ENCODE measurements around the gene DLST. TPM values are rescaled to one million over a fixed set of nuclear protein-coding genes. Genes with fewer than 3 reads are reported as not detected.

Gene DLST
- total and polyA plus RNA-seq, 4 experiments from 2014 or later: 4.8 to 104 (median 56.0) TPM

GRCh38 chr14:74935360-74935680 lies 53.6 kb downstream of the DLST start:
- Mint-ChIP-seq H3K9me3 (peaks cover 0 to 9% (median under 1%) of the 10 kb centered on the region in 8 donors), H3K27me3 (peaks cover 2 to 4% of the 10 kb centered on the region in 2 donors)
- intact Hi-C loops (cut with micrococcal nuclease): no loop called here

GRCh38 chr14:74936151-74936550 lies 54.4 kb downstream of the DLST start:
- H3K27ac Mint-ChIP-seq: no peak overlapping the region
- no peaks in the 10 kb centered on the region for H3K27me3 ChIP-seq (ENCODE audit: insufficient read depth, low read length)
- H3K27me3 Mint-ChIP-seq: peaks cover 0 to 4% of the 10 kb centered on the region in 2 donors
- intact Hi-C loops (cut with micrococcal nuclease): no loop called here
- peaks cover 27% of the 10 kb centered on the region for H3K4me1 ChIP-seq (ENCODE audit: insufficient read depth, low read length)
- H3K9me3 Mint-ChIP-seq: peaks cover 0 to 9% (median under 1%) of the 10 kb centered on the region in 8 donors
- H3K27ac ChIP-seq (ENCODE audit: low read depth, low read length): no peak overlapping the region
- no peak overlapping the region for H3K4me3 Mint-ChIP-seq
- H3K4me3 ChIP-seq (ENCODE audit: low read length in 2 of 2): no peak overlapping the region
- CTCF ChIA-PET (ENCODE audit: partially characterized antibody): interaction anchor here (0.8 to 1.7 kb wide), 5 partner anchors 10 to 153 kb away, joined by 3 to 7 read pairs (median 3); no protein-coding TSS in a partner anchor
- POLR2A ChIA-PET (ENCODE audit: partially characterized antibody): no interaction called here
- no peak for DNase-seq
- H3K36me3 ChIP-seq (ENCODE audit: insufficient read depth, low read length): no peaks in the 10 kb centered on the region
- peaks cover 21 to 39% (median 28%) of the 10 kb centered on the region in 4 donors for H3K4me1 Mint-ChIP-seq
- H3K9me3 ChIP-seq (ENCODE audit: control insufficient read depth in 1 of 2, low read length in 2 of 2): no peaks in the 10 kb centered on the region
- no peaks in the 10 kb centered on the region for H3K36me3 Mint-ChIP-seq

More at GRCh38 chr14:74935360-74935680, 53.6 kb downstream of the DLST start:
- DNase-seq: no peak
- Histone ChIP-seq H3K36me3 (ENCODE audit: insufficient read depth, low read length) (no peaks in the 10 kb centered on the region), H3K4me1 (ENCODE audit: insufficient read depth, low read length) (peaks cover 20% of the 10 kb centered on the region), H3K27me3 (ENCODE audit: insufficient read depth, low read length) (no peaks in the 10 kb centered on the region), H3K27ac (ENCODE audit: low read depth, low read length) (no peak overlapping the region), H3K9me3 (ENCODE audit: control insufficient read depth in 1 of 2, low read length in 2 of 2) (no peaks in the 10 kb centered on the region), H3K4me3 (ENCODE audit: low read length in 2 of 2) (no peak overlapping the region)
- ChIA-PET POLR2A (ENCODE audit: partially characterized antibody) (no interaction called here), CTCF (ENCODE audit: partially characterized antibody) (interaction anchor here (0.9 to 1.3 kb wide), 2 partner anchors 20 to 30 kb away, joined by 3 to 7 read pairs; no protein-coding TSS in a partner anchor)
- H3K27ac Mint-ChIP-seq: no peak overlapping the region
- peaks cover 18 to 32% (median 25%) of the 10 kb centered on the region in 4 donors for H3K4me1 Mint-ChIP-seq
- H3K4me3 Mint-ChIP-seq: no peak overlapping the region
- H3K36me3 Mint-ChIP-seq: no peaks in the 10 kb centered on the region

GRCh38 chr14:74936731-74937130 lies 55.0 kb downstream of the DLST start:
- Histone ChIP-seq H3K36me3 (ENCODE audit: insufficient read depth, low read length) (no peaks in the 10 kb centered on the region), H3K4me1 (ENCODE audit: insufficient read depth, low read length) (peaks cover 32% of the 10 kb centered on the region), H3K9me3 (ENCODE audit: control insufficient read depth in 1 of 2, low read length in 2 of 2) (no peaks in the 10 kb centered on the region), H3K4me3 (ENCODE audit: low read length in 2 of 2) (no peak overlapping the region), H3K27ac (ENCODE audit: low read depth, low read length) (no peak overlapping the region), H3K27me3 (ENCODE audit: insufficient read depth, low read length) (no peaks in the 10 kb centered on the region)
- peaks cover 0 to 4% of the 10 kb centered on the region in 2 donors for H3K27me3 Mint-ChIP-seq
- ChIA-PET POLR2A (ENCODE audit: partially characterized antibody) (no interaction called here), CTCF (ENCODE audit: partially characterized antibody) (interaction anchor here (0.8 to 1.7 kb wide), 3 partner anchors 9 to 152 kb away, joined by 3 to 5 read pairs (median 3); no protein-coding TSS in a partner anchor)
- peak overlapping the region in 3 of 7 donors; percentile 1 to 70 (median 42) for H3K27ac Mint-ChIP-seq
- peaks cover 26 to 45% (median 34%) of the 10 kb centered on the region in 4 donors for H3K4me1 Mint-ChIP-seq
- H3K9me3 Mint-ChIP-seq: peaks cover 0 to 9% (median under 1%) of the 10 kb centered on the region in 8 donors
- no peak for DNase-seq
- H3K36me3 Mint-ChIP-seq: no peaks in the 10 kb centered on the region
- H3K4me3 Mint-ChIP-seq: no peak overlapping the region
- intact Hi-C loops (cut with micrococcal nuclease): no loop called here

GRCh38 chr14:74937171-74937570 lies 55.5 kb downstream of the DLST start:
- Histone ChIP-seq H3K4me3 (ENCODE audit: low read length in 2 of 2) (no peak overlapping the region), H3K4me1 (ENCODE audit: insufficient read depth, low read length) (peaks cover 37% of the 10 kb centered on the region), H3K27me3 (ENCODE audit: insufficient read depth, low read length) (no peaks in the 10 kb centered on the region), H3K27ac (ENCODE audit: low read depth, low read length) (no peak overlapping the region), H3K36me3 (ENCODE audit: insufficient read depth, low read length) (no peaks in the 10 kb centered on the region), H3K9me3 (ENCODE audit: control insufficient read depth in 1 of 2, low read length in 2 of 2) (no peaks in the 10 kb centered on the region)
- Mint-ChIP-seq H3K9me3 (peaks cover 0 to 9% (median under 1%) of the 10 kb centered on the region in 8 donors), H3K27me3 (peaks cover 0 to 4% of the 10 kb centered on the region in 2 donors), H3K27ac (peak overlapping the region in 4 of 7 donors; percentile 1 to 70 (median 24)), H3K36me3 (no peaks in the 10 kb centered on the region), H3K4me1 (peaks cover 28 to 49% (median 38%) of the 10 kb centered on the region in 4 donors), H3K4me3 (no peak overlapping the region)
- intact Hi-C loops (cut with micrococcal nuclease): no loop called here
- ChIA-PET POLR2A (ENCODE audit: partially characterized antibody) (no interaction called here), CTCF (ENCODE audit: partially characterized antibody) (interaction anchor here (0.8 to 1.7 kb wide), 2 partner anchors 9 to 31 kb away, joined by 3 to 5 read pairs; no protein-coding TSS in a partner anchor)
- no peak for DNase-seq

GRCh38 chr14:74938531-74939495 lies 57.1 kb downstream of the DLST start:
- ChIA-PET CTCF (ENCODE audit: partially characterized antibody) (interaction anchor here (0.8 to 2.0 kb wide), 5 partner anchors 9 to 150 kb away, joined by 3 to 6 read pairs (median 3); no protein-coding TSS in a partner anchor), POLR2A (ENCODE audit: partially characterized antibody) (no interaction called here)
- intact Hi-C loops (cut with micrococcal nuclease): no loop called here
- Histone ChIP-seq H3K27me3 (ENCODE audit: insufficient read depth, low read length) (no peaks in the 10 kb centered on the region), H3K27ac (ENCODE audit: low read depth, low read length) (no peak overlapping the region), H3K4me1 (ENCODE audit: insufficient read depth, low read length) (peaks cover 45% of the 10 kb centered on the region), H3K36me3 (ENCODE audit: insufficient read depth, low read length) (no peaks in the 10 kb centered on the region), H3K9me3 (ENCODE audit: control insufficient read depth in 1 of 2, low read length in 2 of 2) (no peaks in the 10 kb centered on the region), H3K4me3 (ENCODE audit: low read length in 2 of 2) (no peak overlapping the region)
- Mint-ChIP-seq H3K36me3 (no peaks in the 10 kb centered on the region), H3K4me3 (no peak overlapping the region), H3K27ac (peak overlapping the region in 2 of 7 donors; percentile 54 to 70), H3K27me3 (no peaks in the 10 kb centered on the region), H3K9me3 (peaks cover 0 to 9% (median under 1%) of the 10 kb centered on the region in 8 donors), H3K4me1 (peaks cover 25 to 57% (median 45%) of the 10 kb centered on the region in 4 donors)
- no peak for DNase-seq

- ChIA-PET CTCF (ENCODE audit: partially characterized antibody) (interaction anchor here (1.5 to 3.2 kb wide), 4 partner anchors 18 to 147 kb away, joined by 3 to 19 read pairs (median 12); partner anchors contain the start of gene RPS6KL1), POLR2A (ENCODE audit: partially characterized antibody) (interaction anchor here (0.7 to 1.2 kb wide), 4 partner anchors 9 to 501 kb away, joined by 3 to 5 read pairs (median 3); partner anchors contain the start of gene NEK9)
- no peaks in the 10 kb centered on the region for H3K9me3 ChIP-seq (ENCODE audit: control insufficient read depth in 1 of 2, low read length in 2 of 2)
- Mint-ChIP-seq H3K36me3 (no peaks in the 10 kb centered on the region), H3K9me3 (peaks cover 0 to 9% (median under 1%) of the 10 kb centered on the region in 8 donors), H3K27ac (peak overlapping the region; percentile 92 to 97 (median 95)), H3K4me1 (peaks cover 25 to 57% (median 46%) of the 10 kb centered on the region in 4 donors), H3K27me3 (no peaks in the 10 kb centered on the region), H3K4me3 (peak overlapping the region; percentile 70 to 91 (median 82))
- intact Hi-C loops (cut with micrococcal nuclease): loop anchor here (10.0 kb wide), 1 partner anchor 446 kb away; the partner anchor contains the start of genes ISCA2 and NPC2
- no peaks in the 10 kb centered on the region for H3K27me3 ChIP-seq (ENCODE audit: insufficient read depth, low read length)
- peaks cover 51% of the 10 kb centered on the region for H3K4me1 ChIP-seq (ENCODE audit: insufficient read depth, low read length)
- no peak for DNase-seq
- peak overlapping the region; percentile 28 to 40 for H3K4me3 ChIP-seq (ENCODE audit: low read length in 2 of 2)
- peak overlapping the region; percentile 55 for H3K27ac ChIP-seq (ENCODE audit: low read depth, low read length)
- H3K36me3 ChIP-seq (ENCODE audit: insufficient read depth, low read length): no peaks in the 10 kb centered on the region
Measured at GRCh38 chr14:74940956-74941565, 59.3 kb downstream of the DLST start.
